Measurements from ENCODE around the gene PRCP. TPM values are rescaled to one million over a fixed set of nuclear protein-coding genes. Genes with fewer than 3 reads are reported as not detected.

The PRCP gene
- total RNA-seq, 1 experiment from 2014 or later, result 25.1 TPM

GRCh38 chr11:82899957-82900276 lies 313 bp downstream of the PRCP start:
- intact Hi-C loops (cut with micrococcal nuclease; ENCODE audit: unreplicated experiment), result loop anchor here (1.0 to 10.0 kb wide), 3 partner anchors 33 to 825 kb away; partner anchors contain the start of gene PCF11
- Histone ChIP-seq H3K4me1 (ENCODE audit: insufficient read depth, low read length, poor library complexity, severe bottlenecking) (peaks cover 22% of the 10 kb centered on the region), H3K9me3 (ENCODE audit: low read depth, low read length, poor library complexity, severe bottlenecking) (no peaks in the 10 kb centered on the region), H3K27me3 (replicated peaks; ENCODE audit: insufficient read depth, low read depth, low read length, poor library complexity) (no peaks in the 10 kb centered on the region), H3K27ac (ENCODE audit: low read depth, low read length, poor library complexity, severe bottlenecking) (peak overlapping the region; percentile 56), H3K4me3 (ENCODE audit: low read depth, low read length, poor library complexity, severe bottlenecking) (peak overlapping the region; percentile 65), H3K36me3 (ENCODE audit: insufficient read depth, low read length, poor library complexity, severe bottlenecking) (no peaks in the 10 kb centered on the region)
- TF ChIP-seq CTCF (conservative IDR thresholded peaks at IDR 0.05; ENCODE audit: low read depth, low read length), result no peak
- no peak for TF ChIP-seq EZH2 (IDR thresholded peaks at IDR 0.05; ENCODE audit: borderline replicate concordance, low read depth, low read length, poor library complexity, severe bottlenecking)
- no peak for DNase-seq (ENCODE audit: low spot score)
- BruUV-seq (replicated peaks), result no TSS peak
- CTCF ChIA-PET, result interaction anchor here (0.6 to 1.0 kb wide), 3 partner anchors 11 to 350 kb away, joined by 3 to 8 read pairs (median 8); no protein-coding TSS in a partner anchor
- POLR2A ChIA-PET (ENCODE audit: low non-redundant PET), result no interaction called here

GRCh38 chr11:82899186-82899820 lies 927 bp downstream of the PRCP start:
- Histone ChIP-seq H3K4me3 (ENCODE audit: low read depth, low read length, poor library complexity, severe bottlenecking) (peak overlapping the region; percentile 65), H3K4me1 (ENCODE audit: insufficient read depth, low read length, poor library complexity, severe bottlenecking) (peaks cover 22% of the 10 kb centered on the region), H3K27me3 (replicated peaks; ENCODE audit: insufficient read depth, low read depth, low read length, poor library complexity) (no peaks in the 10 kb centered on the region), H3K27ac (ENCODE audit: low read depth, low read length, poor library complexity, severe bottlenecking) (no peak overlapping the region), H3K36me3 (ENCODE audit: insufficient read depth, low read length, poor library complexity, severe bottlenecking) (no peaks in the 10 kb centered on the region), H3K9me3 (ENCODE audit: low read depth, low read length, poor library complexity, severe bottlenecking) (no peaks in the 10 kb centered on the region)
- ChIA-PET CTCF (interaction anchor here (0.6 kb wide), 1 partner anchor 351 kb away, joined by 8 read pairs; no protein-coding TSS in a partner anchor), POLR2A (ENCODE audit: low non-redundant PET) (no interaction called here)
- TSS peak; percentile 46 for BruUV-seq (replicated peaks)
- no peak for TF ChIP-seq CTCF (conservative IDR thresholded peaks at IDR 0.05; ENCODE audit: low read depth, low read length)
- TF ChIP-seq EZH2 (IDR thresholded peaks at IDR 0.05; ENCODE audit: borderline replicate concordance, low read depth, low read length, poor library complexity, severe bottlenecking), result no peak
- intact Hi-C loops (cut with micrococcal nuclease; ENCODE audit: unreplicated experiment), result no loop called here
- DNase-seq (ENCODE audit: low spot score), result no peak

GRCh38 chr11:82898241-82898640 lies 2.0 kb downstream of the PRCP start:
- TF ChIP-seq EZH2 (IDR thresholded peaks at IDR 0.05; ENCODE audit: borderline replicate concordance, low read depth, low read length, poor library complexity, severe bottlenecking) (no peak), CTCF (conservative IDR thresholded peaks at IDR 0.05; ENCODE audit: low read depth, low read length) (no peak)
- no TSS peak for BruUV-seq (replicated peaks)
- Histone ChIP-seq H3K9me3 (ENCODE audit: low read depth, low read length, poor library complexity, severe bottlenecking) (no peaks in the 10 kb centered on the region), H3K27ac (ENCODE audit: low read depth, low read length, poor library complexity, severe bottlenecking) (no peak overlapping the region), H3K4me1 (ENCODE audit: insufficient read depth, low read length, poor library complexity, severe bottlenecking) (peaks cover 22% of the 10 kb centered on the region), H3K4me3 (ENCODE audit: low read depth, low read length, poor library complexity, severe bottlenecking) (no peak overlapping the region), H3K27me3 (replicated peaks; ENCODE audit: insufficient read depth, low read depth, low read length, poor library complexity) (no peaks in the 10 kb centered on the region), H3K36me3 (ENCODE audit: insufficient read depth, low read length, poor library complexity, severe bottlenecking) (no peaks in the 10 kb centered on the region)
- CTCF ChIA-PET, result no interaction called here
- POLR2A ChIA-PET (ENCODE audit: low non-redundant PET), result no interaction called here
- no peak for DNase-seq (ENCODE audit: low spot score)
- intact Hi-C loops (cut with micrococcal nuclease; ENCODE audit: unreplicated experiment), result no loop called here
